Colonic mucosa (tissue), 4 donors: Measurements from ENCODE around the gene RAB11A. TPM values are rescaled to one million over a fixed set of nuclear protein-coding genes. Genes with fewer than 3 reads are reported as not detected.

Experiments used
- DNase-seq: peaks from one replicate; pipeline ENCODE4 v3.0.0-alpha.2; 2020
- H3K27ac ChIP-seq: fragments of 200-600 bp; one replicate; pipeline ENCODE4 v1.8.0; 2021
- H3K27me3 ChIP-seq: fragments of 200-600 bp; one replicate; pipeline ENCODE4 v1.8.0; 2021
- H3K36me3 ChIP-seq: fragments of 200-600 bp; one replicate; pipeline ENCODE4 v1.8.0; 2021
- H3K4me1 ChIP-seq: fragments of 200-600 bp; one replicate; pipeline ENCODE4 v1.8.0; 2021; ENCODE audit warnings: mild to moderate bottlenecking
- H3K4me3 ChIP-seq: fragments of 200-600 bp; one replicate; pipeline ENCODE4 v1.8.0; 2021
- H3K9ac ChIP-seq, 2 donors: one replicate each; pipeline ENCODE4 v1.7.0; 2013; ENCODE audit warnings: control low read depth in 2 of 2, low read depth in 2 of 2, low read length in 2 of 2
- H3K9me3 ChIP-seq: fragments of 200-600 bp; one replicate; pipeline ENCODE4 v1.8.0; 2021
- CTCF ChIP-seq: fragments of 200-600 bp; IDR thresholded peaks from one replicate; pipeline ENCODE4 v1.8.0; 2022; ENCODE audit warnings: antibody characterized with exemption, mild to moderate bottlenecking
- intact Hi-C: fragments of 100-400 bp; cut with DNase I; formaldehyde crosslinking; loops from one replicate; pipeline ENCODE4 v1.14.1; 2022
- total RNA-seq, 2 donors: library from RNA; stranded (reverse); fragmentation: NEBNext Ultra II Directional in 1 of 2; extraction: Animal tissue kit (Norgen Biotek cat#: 25700) in 1 of 2; gene quantifications; one replicate each; pipeline ENCODE4 v1.2.1, GENCODE V29; 2021
- donor health status: healthy.
- donor health status: DM: no; HTN: no; CAD: no.
- donor health status: DM: no; HTN: no; CAD: no.

The RAB11A gene
- total RNA-seq, 2 donors from 2014 or later, result 299 to 377 TPM

- no peak for DNase-seq
- no peak for TF ChIP-seq CTCF
- no peaks in the 10 kb centered on the region for H3K4me1 ChIP-seq
- H3K27me3 ChIP-seq, result no peaks in the 10 kb centered on the region
- no peak overlapping the region for H3K4me3 ChIP-seq
- H3K9me3 ChIP-seq, result no peaks in the 10 kb centered on the region
- intact Hi-C loops, result no loop called here
- H3K27ac ChIP-seq, result no peak overlapping the region
- H3K9ac ChIP-seq, result no peak overlapping the region
- no peaks in the 10 kb centered on the region for H3K36me3 ChIP-seq
Observed at GRCh38 chr15:65914981-65915925, 46.0 kb downstream of the RAB11A start.

DNA sequence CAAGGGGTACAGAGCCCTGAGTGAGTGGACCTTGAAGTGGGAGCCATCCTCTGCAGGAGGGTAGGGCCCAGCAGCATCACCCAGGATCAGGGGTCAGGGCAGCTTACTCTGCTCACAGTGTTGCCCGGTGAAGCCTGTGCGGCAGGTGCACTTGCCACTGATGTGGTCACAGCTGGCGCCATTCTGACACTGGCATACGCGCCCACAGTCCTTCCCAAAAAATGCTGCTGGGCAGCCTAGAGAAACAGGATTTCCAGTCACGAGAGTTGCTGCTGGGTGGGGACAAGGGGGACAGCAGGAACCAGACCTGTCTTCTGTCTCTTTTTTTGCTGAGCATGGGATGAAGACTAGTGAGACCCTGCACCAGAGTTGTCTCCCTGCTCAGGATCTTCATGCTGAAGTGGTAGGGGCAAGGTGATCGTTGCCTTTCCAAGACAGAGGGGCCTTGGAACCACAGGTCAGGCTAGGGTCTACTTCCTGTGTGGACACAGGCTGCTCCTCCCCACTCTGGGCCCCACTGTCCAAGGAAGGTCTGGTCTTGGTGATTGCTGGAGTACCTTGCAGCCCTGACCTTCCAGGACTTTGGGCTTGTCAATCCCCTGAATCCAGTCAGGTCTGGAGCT is 46.9 kb downstream of the RAB11A start:
- no peaks in the 10 kb centered on the region for H3K27me3 ChIP-seq
- H3K9me3 ChIP-seq, result no peaks in the 10 kb centered on the region
- no peaks in the 10 kb centered on the region for H3K36me3 ChIP-seq
- H3K9ac ChIP-seq, result no peak overlapping the region
- no peak for DNase-seq
- H3K27ac ChIP-seq, result no peak overlapping the region
- H3K4me3 ChIP-seq, result no peak overlapping the region
- intact Hi-C loops, result no loop called here
- no peaks in the 10 kb centered on the region for H3K4me1 ChIP-seq
- no peak for TF ChIP-seq CTCF

- H3K27me3 ChIP-seq, result no peaks in the 10 kb centered on the region
Observed at GRCh38 chr15:65916664-65917406, 47.5 kb downstream of the RAB11A start.

DNA sequence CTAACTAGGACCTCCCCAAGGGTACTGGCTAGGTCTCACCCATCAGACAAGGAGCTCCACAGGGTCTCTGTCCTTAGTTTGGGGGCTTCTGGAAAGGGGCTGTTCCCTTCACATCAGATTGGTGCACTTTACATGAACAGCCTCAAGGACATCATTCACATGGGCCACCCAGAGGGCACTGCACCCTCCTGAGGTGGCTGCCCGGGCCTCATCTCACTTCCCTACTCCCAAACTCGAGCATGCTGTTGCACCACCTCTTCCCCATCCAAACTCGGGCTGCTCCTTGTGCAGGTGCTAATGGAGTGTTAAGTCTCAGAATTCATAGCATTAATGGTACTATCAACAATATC is 48.1 kb downstream of the RAB11A start:
- Histone ChIP-seq H3K9me3 (no peaks in the 10 kb centered on the region), H3K27me3 (no peaks in the 10 kb centered on the region), H3K9ac (no peak overlapping the region), H3K4me3 (no peak overlapping the region), H3K4me1 (no peaks in the 10 kb centered on the region), H3K36me3 (no peaks in the 10 kb centered on the region), H3K27ac (no peak overlapping the region)
- no peak for DNase-seq
- intact Hi-C loops, result no loop called here
- no peak for TF ChIP-seq CTCF

More at GRCh38 chr15:65916664-65917406, 47.5 kb downstream of the RAB11A start:
- Histone ChIP-seq H3K36me3 (no peaks in the 10 kb centered on the region), H3K9ac (no peak overlapping the region), H3K27ac (no peak overlapping the region), H3K9me3 (no peaks in the 10 kb centered on the region), H3K4me3 (no peak overlapping the region), H3K4me1 (no peaks in the 10 kb centered on the region)
- no peak for DNase-seq
- intact Hi-C loops, result no loop called here
- peak; percentile 32 for TF ChIP-seq CTCF

GRCh38 chr15:65917936-65918335 is 48.6 kb downstream of the RAB11A start:
- no peak overlapping the region for H3K4me3 ChIP-seq
- H3K4me1 ChIP-seq, result no peaks in the 10 kb centered on the region
- no peak overlapping the region for H3K27ac ChIP-seq
- no peak for DNase-seq
- no peak for TF ChIP-seq CTCF
- intact Hi-C loops, result no loop called here
- no peaks in the 10 kb centered on the region for H3K27me3 ChIP-seq
- H3K9me3 ChIP-seq, result no peaks in the 10 kb centered on the region
- H3K9ac ChIP-seq, result no peak overlapping the region
- H3K36me3 ChIP-seq, result no peaks in the 10 kb centered on the region
